Measurements from ENCODE around the gene NINL.

GRCh38 chr20:25508083-25508770, 77.1 kb downstream of the NINL start:
- TF ChIP-seq CTCF (IDR thresholded peaks at IDR 0.05), result no peak
- TF ChIP-seq POLR2A (IDR thresholded peaks at IDR 0.05; ENCODE audit: low read depth), result no peak

Measured in esophagus muscularis mucosa (tissue), 3 donors.